Lung microvascular endothelial cell (primary cell): ENCODE measurements around the gene TMEM184A. TPM values are rescaled to one million over a fixed set of nuclear protein-coding genes. Genes with fewer than 3 reads are reported as not detected.

Experiments used
- DNase-seq, 2 donors: peaks; one replicate each; pipeline versions ENCODE4 v3.0.0 to v3.0.0-alpha.2; 2010; ENCODE audit warnings: low read depth in 2 of 2
- total RNA-seq: library from RNA; depleted of rRNA; stranded (reverse); fragments of >200 nt; gene quantifications from 2 replicates; pipeline ENCODE4 v1.2.1, GENCODE V29; 2014

TMEM184A gene
- total RNA-seq, result under 0.01 TPM in 2 replicates

GRCh38 chr7:1555813-1556543, at the start of gene TMEM184A:
Gene TMEM184A, minus strand, starts transcription at chr7:1556205. Its CDS starts 721 bp downstream, at chr7:1555484.
- DNase-seq, result peak in 1 of 2 donors; percentile 49

- DNase-seq, result no peak
These were observed 48.4 kb upstream of the TMEM184A start for GRCh38 chr7:1604383-1604782.

DNA sequence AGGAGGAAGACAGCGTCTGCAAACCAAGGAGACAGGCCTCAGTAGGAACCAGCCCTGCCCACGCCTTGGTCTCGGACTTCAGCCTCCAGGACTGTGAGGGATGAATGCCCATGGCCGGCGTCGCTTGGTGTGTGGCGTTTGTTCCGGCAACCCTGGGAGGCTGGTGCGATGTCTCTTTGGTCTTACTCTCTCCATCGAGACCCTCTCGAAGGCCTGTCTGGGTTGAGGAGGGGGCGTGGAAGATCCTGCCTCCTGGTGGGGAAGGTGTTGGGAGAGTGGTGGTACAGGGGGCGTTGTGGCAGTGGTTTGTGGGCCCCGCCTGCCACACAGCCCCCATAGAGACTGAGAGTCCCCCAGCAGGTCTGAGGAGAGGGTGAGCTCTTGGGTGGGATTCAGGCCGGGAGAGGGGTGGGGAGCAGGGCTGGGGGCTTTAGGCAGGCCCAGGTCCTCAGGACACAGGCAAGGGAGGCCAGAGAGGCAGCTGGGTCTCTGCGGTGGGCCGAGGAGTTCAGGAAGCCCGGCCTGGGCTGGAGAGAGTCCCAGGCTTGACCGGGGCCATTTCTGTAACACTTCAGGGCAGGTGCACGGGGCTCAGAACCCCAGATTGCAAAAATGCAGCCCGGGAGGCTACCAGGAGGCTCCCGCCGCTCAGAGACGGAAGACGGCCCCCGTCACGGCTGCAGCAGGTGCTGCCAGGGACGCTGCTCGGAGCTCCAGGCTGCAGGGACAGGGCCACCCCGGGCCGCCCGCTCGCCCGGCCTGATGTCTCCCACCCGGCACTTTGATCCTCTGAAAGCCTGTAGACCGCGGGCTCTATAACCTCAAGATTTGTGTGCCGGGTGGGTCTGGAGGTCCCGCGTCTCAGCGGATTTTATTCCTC, 47.6 kb upstream of the TMEM184A start:
- DNase-seq, result no peak

DNA sequence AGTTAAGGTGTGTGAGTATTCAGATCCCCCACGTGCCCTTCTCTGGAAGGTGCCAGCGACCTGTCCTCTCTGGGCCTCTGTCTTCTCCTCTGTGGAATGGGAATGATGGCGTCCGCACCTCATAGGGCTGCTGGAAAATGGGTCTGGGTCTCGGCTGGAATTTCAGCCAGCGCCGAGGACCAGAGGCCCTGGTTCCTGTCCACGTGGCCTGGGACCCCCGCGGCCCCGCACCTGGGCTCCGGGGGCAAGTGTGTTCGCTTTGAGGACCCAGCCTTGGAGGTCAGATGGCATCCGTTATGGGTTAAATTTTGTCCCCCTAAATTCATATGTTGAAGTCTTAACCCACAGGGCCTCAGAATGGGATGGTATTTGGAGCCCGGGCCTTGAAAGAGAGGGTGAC, 46.4 kb upstream of the TMEM184A start:
- no peak for DNase-seq

- no peak for DNase-seq
These were observed 46.0 kb upstream of the TMEM184A start for GRCh38 chr7:1601956-1602355.

DNA sequence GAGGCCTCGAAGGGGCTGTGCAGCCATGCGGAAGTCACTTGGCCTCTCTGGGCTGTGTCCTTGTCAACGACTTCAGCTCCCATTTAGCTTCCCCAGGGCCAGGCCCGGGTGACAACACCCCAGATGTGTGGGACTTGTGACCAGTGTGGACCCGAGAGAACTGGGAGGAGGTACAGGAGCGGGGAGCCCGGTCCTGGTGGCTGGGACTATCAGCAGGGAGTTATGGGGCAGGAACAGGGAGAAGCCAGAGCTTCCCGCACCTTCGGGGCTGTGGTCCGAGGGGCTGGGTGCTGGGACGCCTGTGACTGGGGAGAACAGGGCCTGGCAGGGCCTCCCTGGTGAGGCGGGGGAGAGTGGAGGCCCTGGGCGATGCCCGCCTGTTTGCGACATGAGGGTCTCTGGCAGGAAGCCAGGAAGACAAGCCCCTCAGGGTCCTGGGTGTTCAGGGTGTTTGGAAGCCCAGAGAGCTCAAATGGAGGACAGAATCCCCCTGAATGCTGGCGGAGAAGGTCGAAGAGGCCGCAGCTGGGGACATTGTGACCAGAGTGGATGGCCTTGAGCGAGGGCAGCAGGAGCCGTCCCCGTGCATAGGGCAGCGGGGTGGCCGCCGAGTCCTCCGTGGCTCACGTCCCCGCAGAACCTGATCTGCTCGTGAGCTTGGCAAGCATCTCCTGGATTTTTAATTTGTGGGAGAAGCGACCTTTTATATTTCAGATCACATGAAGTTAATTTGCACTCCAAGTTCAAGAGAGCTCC, 43.8 kb upstream of the TMEM184A start:
- no peak for DNase-seq

GRCh38 chr7:1598961-1599639, 43.1 kb upstream of the TMEM184A start:
- DNase-seq, result no peak

DNA sequence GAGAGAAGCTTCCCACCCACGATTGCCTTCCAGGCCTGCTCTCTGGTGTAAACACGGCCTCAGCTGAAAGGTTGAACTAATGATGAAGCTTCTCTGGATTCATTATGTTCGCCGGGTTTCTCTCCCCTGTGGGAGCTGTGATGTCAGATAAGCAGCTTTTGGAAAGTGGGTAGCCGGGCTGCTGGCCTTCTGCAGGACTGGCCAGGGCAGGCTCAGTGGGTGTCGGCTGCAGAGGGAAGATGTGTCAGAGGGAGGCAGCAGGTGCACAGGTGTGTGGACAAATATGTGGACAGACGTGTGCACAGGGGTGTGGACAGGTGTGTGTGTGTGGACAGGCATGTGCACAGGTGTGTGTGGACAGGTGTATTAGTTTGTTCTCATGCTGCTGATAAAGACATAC, 42.3 kb upstream of the TMEM184A start:
- no peak for DNase-seq

DNA sequence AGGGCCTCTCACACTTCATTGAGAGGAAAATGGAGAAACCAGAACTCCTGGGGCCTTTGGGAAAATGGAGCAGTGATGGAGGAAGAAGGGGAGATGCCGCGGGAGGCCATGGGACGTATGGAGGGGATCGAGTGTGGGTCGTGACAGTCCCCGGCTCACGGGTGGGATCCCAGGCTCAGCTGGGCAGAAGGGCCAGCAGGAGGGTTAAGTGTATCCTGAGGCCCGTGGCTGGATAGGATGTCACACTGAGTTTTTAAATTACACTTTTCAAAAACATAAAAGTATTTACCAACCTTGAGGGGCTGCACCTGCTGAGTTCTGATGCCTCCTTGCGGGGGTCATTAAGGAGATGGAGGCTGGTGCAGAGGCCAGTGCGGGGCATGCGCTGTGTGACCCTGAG, 41.8 kb upstream of the TMEM184A start:
- DNase-seq, result no peak

- no peak for DNase-seq
These were observed 41.2 kb upstream of the TMEM184A start for GRCh38 chr7:1597066-1597760.

GRCh38 chr7:1596181-1597043, 40.4 kb upstream of the TMEM184A start:
- no peak for DNase-seq

DNA sequence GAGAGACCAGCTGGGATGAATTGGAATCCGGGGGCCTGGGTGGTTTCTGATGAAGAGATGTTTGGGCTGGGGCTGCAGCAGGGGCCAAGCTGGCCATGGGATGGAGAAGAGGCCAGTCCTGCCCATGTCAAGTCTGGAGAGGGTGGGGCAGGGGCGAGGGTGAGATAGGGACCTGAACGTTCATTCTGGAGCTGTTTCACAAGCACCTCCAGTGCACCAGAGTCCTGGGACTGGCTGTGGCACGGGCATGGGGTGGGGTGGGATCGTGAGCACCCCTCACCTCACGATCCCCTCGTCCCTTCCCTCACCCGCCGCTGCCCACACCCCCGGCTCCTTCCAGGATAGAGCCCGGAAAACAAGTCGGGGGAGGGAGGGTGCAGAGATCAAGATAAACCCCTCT, 39.6 kb upstream of the TMEM184A start:
- DNase-seq, result no peak

DNA sequence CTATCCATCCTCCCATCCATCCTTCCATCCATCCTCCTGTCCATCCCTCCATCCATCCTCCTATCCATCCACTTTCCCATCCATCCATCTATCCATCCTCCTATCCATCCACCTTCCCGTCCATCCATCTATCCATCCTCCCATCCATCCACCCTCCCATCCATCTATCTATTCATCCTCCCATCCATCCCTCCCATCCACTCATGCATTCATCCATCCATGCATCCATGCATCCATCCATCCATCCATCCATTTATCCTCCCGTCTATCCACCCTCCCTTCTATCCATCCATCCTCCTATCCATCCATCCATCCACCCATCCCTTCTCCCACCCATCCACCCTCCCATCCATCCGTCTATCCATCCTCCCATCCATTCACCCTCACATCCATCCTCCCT, 39.0 kb upstream of the TMEM184A start:
- no peak for DNase-seq

- DNase-seq, result no peak
These were observed 38.0 kb upstream of the TMEM184A start for GRCh38 chr7:1593904-1594421.

DNA sequence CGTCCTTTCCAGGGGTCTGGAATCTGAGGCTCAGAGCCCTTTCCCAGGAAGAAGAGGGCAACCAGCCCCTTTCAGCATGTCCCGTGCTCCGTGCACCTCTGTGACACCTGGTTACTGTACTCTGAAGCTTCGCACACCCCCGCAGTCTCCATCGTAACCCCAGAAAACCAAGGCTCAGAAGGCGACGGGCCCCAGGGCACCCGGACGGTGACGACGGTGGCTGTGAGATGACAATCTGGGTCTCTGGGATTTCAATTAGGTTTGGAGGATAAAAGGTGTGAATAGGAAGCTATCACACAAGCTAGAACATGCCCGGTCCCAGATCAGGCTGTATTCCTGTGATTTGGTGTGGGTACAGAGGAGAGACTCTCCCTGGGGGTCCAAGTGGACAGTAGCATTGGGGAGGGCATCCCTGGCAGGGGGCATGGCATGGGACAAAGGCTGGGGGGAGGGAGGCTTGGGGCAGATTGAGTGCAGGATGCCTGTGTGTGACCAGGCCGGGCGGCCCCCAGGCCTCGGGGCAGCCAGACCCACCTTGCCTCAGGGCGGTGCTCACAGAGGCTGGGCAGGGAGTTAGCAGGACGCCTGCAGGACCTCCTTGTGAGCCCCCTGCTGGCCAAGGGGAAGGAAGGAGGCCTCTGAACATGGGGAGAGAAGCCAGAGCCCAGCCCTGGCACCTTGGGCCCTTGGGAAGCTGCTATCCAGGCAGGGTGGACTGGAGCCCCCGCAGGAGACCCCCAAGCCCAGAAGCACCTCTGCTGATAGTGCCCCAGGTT, 37.3 kb upstream of the TMEM184A start:
- no peak for DNase-seq

DNA sequence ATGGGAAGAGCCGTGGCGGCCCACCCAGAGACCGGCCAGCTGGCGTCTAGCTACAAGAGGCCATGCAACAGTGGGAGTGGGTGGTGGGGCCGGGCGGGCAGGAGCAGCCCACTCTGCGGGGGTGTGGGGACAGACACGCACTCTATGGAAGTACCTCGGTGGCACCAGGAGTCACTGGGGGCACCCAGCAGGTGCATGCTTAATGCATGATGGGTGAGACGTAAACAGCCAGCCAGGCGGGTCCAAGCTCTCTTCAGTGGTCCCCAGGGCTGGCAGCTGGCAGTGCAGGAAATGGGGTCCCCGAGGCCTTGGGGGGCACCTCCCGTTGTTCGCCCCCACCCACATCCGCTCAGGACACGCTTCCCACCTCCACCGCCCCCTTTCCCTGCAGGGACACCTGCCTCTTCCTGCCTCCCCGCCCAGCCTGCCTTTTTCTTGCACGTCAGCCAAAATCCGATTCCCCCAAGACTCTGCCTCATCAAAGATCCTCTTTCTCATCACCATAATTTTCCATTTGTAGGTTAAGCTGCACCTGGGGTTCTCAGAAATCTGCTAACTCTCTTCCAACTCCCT, 36.4 kb upstream of the TMEM184A start:
- DNase-seq, result no peak

GRCh38 chr7:1591876-1592275, 35.9 kb upstream of the TMEM184A start:
- DNase-seq, result no peak

DNA sequence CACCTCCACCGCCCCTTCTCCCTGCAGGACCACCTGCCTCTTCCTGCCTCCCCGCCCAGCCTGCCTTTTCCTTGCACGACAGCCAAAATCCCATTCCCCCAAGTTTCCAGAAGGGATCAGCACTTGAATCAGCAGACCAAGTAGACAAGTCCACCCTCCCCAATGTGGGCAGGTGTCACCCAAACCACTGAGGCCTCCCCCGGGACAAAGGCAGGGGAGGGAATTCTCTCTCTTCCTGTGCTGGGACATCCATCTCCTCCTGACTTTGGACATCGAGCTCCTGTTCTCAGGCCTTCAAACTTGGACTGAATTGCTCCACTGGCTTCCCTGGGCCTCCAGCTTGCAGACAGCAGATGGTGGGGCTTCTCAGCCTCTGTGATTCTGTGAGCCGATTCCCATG, 35.4 kb upstream of the TMEM184A start:
- DNase-seq, result no peak

GRCh38 chr7:1590887-1591286, 34.9 kb upstream of the TMEM184A start:
- DNase-seq, result no peak
